Activated CD8-positive, alpha-beta T cell treated with anti-CD3 and anti-CD28 coated beads for 36 hours (primary cell): ENCODE data around the gene RNPS1. TPM values are rescaled to one million over a fixed set of nuclear protein-coding genes. Genes with fewer than 3 reads are reported as not detected.

Experiments
- ATAC-seq: fragments of 200-7000 bp; cut with Tn5 transposase; one replicate; pipeline ENCODE4 v1.10.0; 2021; ENCODE audit warnings: mild to moderate bottlenecking, moderate library complexity
- CTCF ChIA-PET: fragments of 350-600 bp; sonication (Branson Sonifier 250); formaldehyde crosslinking; loops from one replicate; lab custom pipeline; 2021; ENCODE audit warnings: antibody characterized with exemption; lab: Charles Lee
- POLR2A ChIA-PET: fragments of 350-600 bp; sonication (Branson Sonifier 250); formaldehyde crosslinking; loops from one replicate; lab custom pipeline; 2021; ENCODE audit warnings: antibody characterized with exemption; lab: Charles Lee
- DNase-seq: peaks from one replicate; pipeline ENCODE4 v3.0.0-alpha.2; 2020
- H3K27ac Mint-ChIP-seq: one replicate; pipeline ENCODE4 v1.8.0; 2021; ENCODE audit warnings: mild to moderate bottlenecking, mixed read lengths
- H3K27me3 Mint-ChIP-seq: one replicate; pipeline ENCODE4 v1.8.0; 2021; ENCODE audit warnings: mixed read lengths
- H3K36me3 Mint-ChIP-seq: one replicate; pipeline ENCODE4 v1.8.0; 2021; ENCODE audit warnings: low read depth, mixed read lengths
- H3K4me1 Mint-ChIP-seq: one replicate; pipeline ENCODE4 v1.8.0; 2021; ENCODE audit warnings: low read depth, mixed read lengths
- H3K4me3 Mint-ChIP-seq: one replicate; pipeline ENCODE4 v1.8.0; 2021; ENCODE audit warnings: mild to moderate bottlenecking, moderate library complexity, mixed read lengths
- H3K9me3 Mint-ChIP-seq: one replicate; pipeline ENCODE4 v1.8.0; 2021; ENCODE audit warnings: mixed read lengths
- intact Hi-C: fragments of 100-400 bp; cut with micrococcal nuclease; formaldehyde crosslinking; loops from one replicate; pipeline ENCODE4 v1.10.0; 2022
- total RNA-seq, 2 experiments: library from RNA; stranded (reverse); gene quantifications; one replicate each; pipeline ENCODE4 v1.2.3, GENCODE V29; 2021
- TF ChIP-seq, protein P1 (sequence below): fragments of 200-600 bp; IDR thresholded peaks from one replicate; pipeline ENCODE4 v1.8.0; 2022; ENCODE audit warnings: antibody characterized with exemption, mild to moderate bottlenecking

The RNPS1 gene
- total RNA-seq, 2 experiments from 2014 or later: 334 to 358 TPM

DNA sequence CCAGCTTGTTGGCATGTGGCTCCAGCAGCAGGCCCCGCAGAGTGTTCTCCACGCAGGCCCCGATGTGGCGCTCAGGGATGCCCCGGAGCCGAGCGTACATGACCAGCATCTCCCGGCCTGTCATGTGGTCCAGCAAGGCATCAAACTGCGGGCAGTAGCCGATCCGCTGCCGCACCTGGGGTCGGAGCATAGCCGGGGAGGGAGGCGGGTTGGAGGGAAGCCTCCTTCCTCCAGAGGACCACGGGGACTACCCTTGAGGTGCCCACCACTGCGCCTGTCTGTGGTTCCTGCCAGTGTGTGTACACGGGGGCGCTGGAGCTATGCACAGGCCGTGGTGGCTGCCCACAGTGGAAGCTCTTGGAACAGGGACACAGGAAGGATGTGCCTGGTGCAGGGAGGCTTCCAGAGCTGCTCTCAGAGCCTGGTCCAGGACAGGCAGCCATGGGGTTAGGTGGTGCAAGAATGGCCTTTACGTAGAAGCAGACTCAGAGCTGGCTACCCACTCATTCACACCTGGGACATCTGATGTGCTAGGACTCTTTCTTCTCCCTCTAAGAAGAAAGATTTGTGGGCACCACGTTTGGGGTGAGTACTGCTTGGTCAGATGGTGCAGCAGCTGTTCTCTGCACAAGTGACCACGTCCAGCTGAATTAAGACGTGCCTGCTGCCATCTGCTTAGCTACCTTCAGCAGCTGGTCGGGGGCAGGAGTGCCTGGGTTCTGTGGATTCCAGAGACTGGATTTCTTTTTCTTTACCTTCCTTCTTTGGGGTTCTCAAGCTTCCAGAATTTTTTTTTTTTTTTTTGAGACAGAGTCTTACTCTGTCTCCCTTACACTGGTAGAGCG, 11.3 kb upstream of the RNPS1 start:
- CTCF ChIA-PET: interaction anchor here (1.2 kb wide), 1 partner anchor 84 kb away, joined by 4 read pairs; no protein-coding TSS in a partner anchor
- DNase-seq (no peak), ATAC-seq (no peak)
- H3K36me3 Mint-ChIP-seq: no peaks in the 10 kb centered on the region
- H3K4me1 Mint-ChIP-seq: no peaks in the 10 kb centered on the region
- H3K27me3 Mint-ChIP-seq: no peaks in the 10 kb centered on the region
- TF ChIP-seq, protein P1, sequence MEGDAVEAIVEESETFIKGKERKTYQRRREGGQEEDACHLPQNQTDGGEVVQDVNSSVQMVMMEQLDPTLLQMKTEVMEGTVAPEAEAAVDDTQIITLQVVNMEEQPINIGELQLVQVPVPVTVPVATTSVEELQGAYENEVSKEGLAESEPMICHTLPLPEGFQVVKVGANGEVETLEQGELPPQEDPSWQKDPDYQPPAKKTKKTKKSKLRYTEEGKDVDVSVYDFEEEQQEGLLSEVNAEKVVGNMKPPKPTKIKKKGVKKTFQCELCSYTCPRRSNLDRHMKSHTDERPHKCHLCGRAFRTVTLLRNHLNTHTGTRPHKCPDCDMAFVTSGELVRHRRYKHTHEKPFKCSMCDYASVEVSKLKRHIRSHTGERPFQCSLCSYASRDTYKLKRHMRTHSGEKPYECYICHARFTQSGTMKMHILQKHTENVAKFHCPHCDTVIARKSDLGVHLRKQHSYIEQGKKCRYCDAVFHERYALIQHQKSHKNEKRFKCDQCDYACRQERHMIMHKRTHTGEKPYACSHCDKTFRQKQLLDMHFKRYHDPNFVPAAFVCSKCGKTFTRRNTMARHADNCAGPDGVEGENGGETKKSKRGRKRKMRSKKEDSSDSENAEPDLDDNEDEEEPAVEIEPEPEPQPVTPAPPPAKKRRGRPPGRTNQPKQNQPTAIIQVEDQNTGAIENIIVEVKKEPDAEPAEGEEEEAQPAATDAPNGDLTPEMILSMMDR: no peak
- no peak overlapping the region for H3K4me3 Mint-ChIP-seq
- no peaks in the 10 kb centered on the region for H3K9me3 Mint-ChIP-seq
- POLR2A ChIA-PET: interaction anchor here (1.2 kb wide), 1 partner anchor 27 kb away, joined by 6 read pairs; the partner anchor contains the start of gene ECI1
- H3K27ac Mint-ChIP-seq: no peak overlapping the region
- intact Hi-C loops: no loop called here

DNA sequence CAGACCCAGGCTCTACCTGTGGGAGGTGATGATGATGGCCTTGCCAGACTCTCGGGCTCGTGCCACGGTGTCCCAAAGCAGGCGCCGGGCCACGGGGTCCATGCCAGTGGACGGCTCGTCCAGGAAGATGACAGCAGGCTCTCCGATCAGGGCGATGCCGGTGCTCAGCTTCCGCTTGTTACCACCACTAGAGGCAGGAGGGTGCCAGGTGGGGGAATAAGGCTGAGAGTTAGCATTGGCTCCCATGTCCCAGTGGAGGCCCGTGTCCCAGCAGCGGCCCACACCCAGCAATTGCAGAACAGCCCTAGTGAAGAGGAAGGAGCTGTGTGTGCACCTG, 10.3 kb upstream of the RNPS1 start:
- intact Hi-C loops: no loop called here
- Mint-ChIP-seq H3K9me3 (no peaks in the 10 kb centered on the region), H3K4me1 (no peaks in the 10 kb centered on the region), H3K36me3 (no peaks in the 10 kb centered on the region), H3K4me3 (no peak overlapping the region), H3K27me3 (no peaks in the 10 kb centered on the region), H3K27ac (no peak overlapping the region)
- ATAC-seq (no peak), DNase-seq (no peak)
- POLR2A ChIA-PET: no interaction called here
- TF ChIP-seq, protein P1: no peak
- CTCF ChIA-PET: interaction anchor here (1.2 kb wide), 1 partner anchor 83 kb away, joined by 4 read pairs; no protein-coding TSS in a partner anchor

DNA sequence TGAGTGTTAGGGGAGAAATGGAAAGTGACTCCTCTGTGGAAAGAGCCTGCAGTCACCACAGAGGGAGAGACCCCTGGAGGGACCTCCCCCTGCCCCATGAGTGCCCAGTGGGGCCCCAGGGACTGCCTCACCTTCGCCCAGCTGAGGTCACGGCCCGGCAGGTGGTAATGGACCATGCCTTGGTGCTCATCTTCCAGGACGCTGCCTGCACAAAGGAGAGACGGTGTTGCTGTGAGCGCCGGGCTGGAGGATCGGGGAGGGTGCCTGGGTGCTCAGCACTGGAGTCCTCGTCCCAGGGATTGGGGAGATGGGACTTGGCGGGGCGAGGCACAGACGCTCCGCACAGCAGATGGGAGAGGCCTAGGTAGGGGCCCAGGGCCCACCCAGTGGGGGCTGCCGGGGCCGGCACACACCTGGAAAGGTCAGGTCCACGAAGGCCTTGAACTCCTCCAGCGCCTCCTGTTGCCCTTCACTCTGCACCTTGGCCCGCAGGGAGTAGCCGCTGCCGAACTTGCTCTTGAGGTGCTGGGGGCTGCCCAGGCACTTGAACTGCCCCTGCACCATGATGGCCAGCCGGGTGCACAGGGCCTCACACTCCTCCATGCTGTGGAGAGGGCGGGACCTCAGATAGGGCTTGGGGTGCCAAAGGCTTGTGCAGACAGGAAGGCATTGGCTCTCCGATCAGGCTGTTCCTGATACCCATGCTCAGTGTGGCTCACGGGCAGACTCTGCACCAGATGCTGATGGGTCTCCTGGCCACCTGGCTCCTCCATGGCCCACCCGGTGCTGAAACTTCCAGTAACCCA, 9.7 kb upstream of the RNPS1 start:
- no peaks in the 10 kb centered on the region for H3K36me3 Mint-ChIP-seq
- no peak overlapping the region for H3K27ac Mint-ChIP-seq
- no peak overlapping the region for H3K4me3 Mint-ChIP-seq
- H3K4me1 Mint-ChIP-seq: no peaks in the 10 kb centered on the region
- TF ChIP-seq, protein P1: no peak
- no peaks in the 10 kb centered on the region for H3K27me3 Mint-ChIP-seq
- ChIA-PET POLR2A (interaction anchor here (0.6 to 1.3 kb wide), 2 partner anchors 26 to 31 kb away, joined by 3 to 4 read pairs; no protein-coding TSS in a partner anchor), CTCF (no interaction called here)
- H3K9me3 Mint-ChIP-seq: no peaks in the 10 kb centered on the region
- intact Hi-C loops: no loop called here
- no peak for DNase-seq
- ATAC-seq: no peak

DNA sequence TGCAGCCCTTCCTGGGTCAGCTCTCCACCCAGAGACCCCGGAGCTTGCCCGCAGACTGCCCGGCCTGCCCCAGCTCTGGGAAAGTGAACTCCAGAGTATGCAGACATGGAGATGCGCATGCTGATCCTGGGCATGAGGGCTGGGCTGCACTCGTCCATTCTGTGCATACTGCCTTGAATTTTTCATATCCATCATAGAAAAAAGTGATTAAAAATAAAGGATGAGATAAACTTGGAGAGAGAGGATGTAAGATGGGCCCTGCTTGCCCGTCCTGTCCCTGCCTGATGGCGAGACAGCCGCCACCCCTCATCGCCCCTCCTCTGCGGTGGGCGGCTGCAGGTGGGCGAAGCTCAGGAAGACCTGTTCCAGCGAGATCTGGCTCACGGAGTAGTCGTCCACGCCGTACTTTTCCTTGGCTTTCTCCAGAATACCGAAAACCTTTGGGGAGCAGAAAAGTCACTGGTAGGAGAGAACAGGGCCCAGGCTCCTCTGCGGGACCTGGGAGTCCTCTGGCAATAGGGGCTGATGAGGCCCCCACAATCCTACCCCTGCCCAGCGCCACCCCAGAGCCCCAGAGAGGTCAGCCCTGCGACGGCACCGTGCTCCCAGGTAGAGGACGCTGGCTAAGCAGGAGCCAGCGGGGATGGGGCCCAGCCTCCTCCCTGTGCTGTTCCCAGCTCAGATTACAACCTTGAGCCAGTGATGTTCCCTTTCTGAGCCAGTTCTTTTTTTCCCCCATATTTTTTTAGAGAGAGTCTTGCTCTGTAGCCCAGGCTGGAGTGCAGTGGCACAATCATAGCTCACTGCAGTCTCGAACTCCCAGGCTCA, 8.7 kb upstream of the RNPS1 start:
- no peak overlapping the region for H3K27ac Mint-ChIP-seq
- no peak overlapping the region for H3K4me3 Mint-ChIP-seq
- H3K4me1 Mint-ChIP-seq: no peaks in the 10 kb centered on the region
- intact Hi-C loops: no loop called here
- POLR2A ChIA-PET: interaction anchor here (0.6 to 1.3 kb wide), 4 partner anchors 19 to 220 kb away, joined by 3 to 5 read pairs (median 4); no protein-coding TSS in a partner anchor
- DNase-seq (no peak), ATAC-seq (no peak)
- CTCF ChIA-PET: no interaction called here
- H3K36me3 Mint-ChIP-seq: no peaks in the 10 kb centered on the region
- TF ChIP-seq, protein P1: no peak
- no peaks in the 10 kb centered on the region for H3K27me3 Mint-ChIP-seq
- no peaks in the 10 kb centered on the region for H3K9me3 Mint-ChIP-seq
